Prostate gland (tissue), 2 donors: ENCODE measurements around the gene NOD2. TPM values are rescaled to one million over a fixed set of nuclear protein-coding genes. Genes with fewer than 3 reads are reported as not detected.

Experiments used
- DNase-seq: peaks from one replicate; pipeline ENCODE4 v3.0.0-alpha.2; 2019; ENCODE audit warnings: low spot score
- H3K27ac ChIP-seq, 2 donors: fragments of 200-600 bp; sonication (generic); 2 replicates each; pipeline ENCODE4 v1.5.1; 2017 to 2019
- H3K27me3 ChIP-seq: fragments of 200-600 bp; sonication (generic); replicated peaks from 2 replicates; pipeline ENCODE4 v1.5.1; 2019; ENCODE audit not compliant: insufficient read depth
- H3K36me3 ChIP-seq, 2 donors: fragments of 200-600 bp; sonication (generic); 1 replicate in 1 of 2; 2 replicates in 1 of 2; pipeline versions ENCODE4 v1.5.1 to v1.8.1; 2017 to 2019
- H3K4me1 ChIP-seq: fragments of 200-600 bp; sonication (generic); replicated peaks from 2 replicates; pipeline ENCODE4 v1.5.1; 2019
- H3K4me3 ChIP-seq, 2 donors: fragments of 200-600 bp; sonication (generic); 2 replicates each; pipeline ENCODE4 v1.5.1; 2017 to 2019
- H3K9me3 ChIP-seq: fragments of 200-600 bp; sonication (generic); 2 replicates; pipeline ENCODE4 v1.5.1; 2017
- POLR2A ChIP-seq: fragments of 450-650 bp; IDR thresholded peaks from one replicate; pipeline ENCODE4 v1.6.1; 2016; ENCODE audit warnings: antibody characterized with exemption, mild to moderate bottlenecking
- POLR2AphosphoS5 ChIP-seq: sonication (generic); formaldehyde crosslinking; IDR thresholded peaks from one replicate; pipeline ENCODE4 v1.6.1; 2017; ENCODE audit warnings: antibody characterized with exemption
- WGBS: methylation state at CpG from one replicate; pipeline ENCODE4 v1.1.5; 2018; 5-methylcytosine and 5-hydroxymethylcytosine counted together
- intact Hi-C: fragments of 100-400 bp; cut with DNase I; formaldehyde crosslinking; loops from one replicate; pipeline ENCODE4 v1.14.2; 2022
- total RNA-seq, 2 donors: library from RNA; depleted of rRNA; stranded (reverse); fragments of >200 nt; gene quantifications; one replicate each; pipeline ENCODE4 v1.1.0, GENCODE V29; 2016
- TF ChIP-seq, protein P1 (sequence below), 4 experiments: fragments of 200-600 bp in 2 of 4; fragments of 450-650 bp in 2 of 4; sonication (generic) in 2 of 4; IDR thresholded peaks; 1 replicate in 3 of 4; 2 replicates in 1 of 4; pipeline ENCODE4 v1.5.1; 2016 to 2019; ENCODE audit warnings: antibody characterized with exemption in 4 of 4, mild to moderate bottlenecking in 2 of 4, moderate library complexity in 2 of 4

The NOD2 gene
- total RNA-seq, 2 donors from 2014 or later = 2.8 to 5.6 TPM

GRCh38 chr16:50651835-50652438 is 41.5 kb upstream of the NOD2 start:
- Histone ChIP-seq H3K27ac (no peak overlapping the region), H3K36me3 (no peaks in the 10 kb centered on the region), H3K27me3 (no peaks in the 10 kb centered on the region), H3K4me1 (no peaks in the 10 kb centered on the region), H3K9me3 (no peaks in the 10 kb centered on the region), H3K4me3 (no peak overlapping the region)
- no peak for DNase-seq
- TF ChIP-seq POLR2A (no peak), POLR2AphosphoS5 (no peak)
- TF ChIP-seq, protein P1, sequence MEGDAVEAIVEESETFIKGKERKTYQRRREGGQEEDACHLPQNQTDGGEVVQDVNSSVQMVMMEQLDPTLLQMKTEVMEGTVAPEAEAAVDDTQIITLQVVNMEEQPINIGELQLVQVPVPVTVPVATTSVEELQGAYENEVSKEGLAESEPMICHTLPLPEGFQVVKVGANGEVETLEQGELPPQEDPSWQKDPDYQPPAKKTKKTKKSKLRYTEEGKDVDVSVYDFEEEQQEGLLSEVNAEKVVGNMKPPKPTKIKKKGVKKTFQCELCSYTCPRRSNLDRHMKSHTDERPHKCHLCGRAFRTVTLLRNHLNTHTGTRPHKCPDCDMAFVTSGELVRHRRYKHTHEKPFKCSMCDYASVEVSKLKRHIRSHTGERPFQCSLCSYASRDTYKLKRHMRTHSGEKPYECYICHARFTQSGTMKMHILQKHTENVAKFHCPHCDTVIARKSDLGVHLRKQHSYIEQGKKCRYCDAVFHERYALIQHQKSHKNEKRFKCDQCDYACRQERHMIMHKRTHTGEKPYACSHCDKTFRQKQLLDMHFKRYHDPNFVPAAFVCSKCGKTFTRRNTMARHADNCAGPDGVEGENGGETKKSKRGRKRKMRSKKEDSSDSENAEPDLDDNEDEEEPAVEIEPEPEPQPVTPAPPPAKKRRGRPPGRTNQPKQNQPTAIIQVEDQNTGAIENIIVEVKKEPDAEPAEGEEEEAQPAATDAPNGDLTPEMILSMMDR (IDR thresholded peaks at IDR 0.05) = no peak
- WGBS = 93% methylated on average over 3 of the region's 3 CpGs
- intact Hi-C loops = no loop called here

- Histone ChIP-seq H3K9me3 (no peaks in the 10 kb centered on the region), H3K4me3 (no peak overlapping the region), H3K27ac (no peak overlapping the region), H3K27me3 (no peaks in the 10 kb centered on the region), H3K36me3 (no peaks in the 10 kb centered on the region), H3K4me1 (no peaks in the 10 kb centered on the region)
- 66% methylated on average over 14 of the region's 14 CpGs for WGBS
- no peak for DNase-seq
- TF ChIP-seq POLR2A = no peak
- TF ChIP-seq POLR2AphosphoS5 = no peak
- TF ChIP-seq, protein P1 (IDR thresholded peaks at IDR 0.05) = no peak
- intact Hi-C loops = no loop called here
Measured at GRCh38 chr16:50652836-50653425, 40.5 kb upstream of the NOD2 start.

DNA sequence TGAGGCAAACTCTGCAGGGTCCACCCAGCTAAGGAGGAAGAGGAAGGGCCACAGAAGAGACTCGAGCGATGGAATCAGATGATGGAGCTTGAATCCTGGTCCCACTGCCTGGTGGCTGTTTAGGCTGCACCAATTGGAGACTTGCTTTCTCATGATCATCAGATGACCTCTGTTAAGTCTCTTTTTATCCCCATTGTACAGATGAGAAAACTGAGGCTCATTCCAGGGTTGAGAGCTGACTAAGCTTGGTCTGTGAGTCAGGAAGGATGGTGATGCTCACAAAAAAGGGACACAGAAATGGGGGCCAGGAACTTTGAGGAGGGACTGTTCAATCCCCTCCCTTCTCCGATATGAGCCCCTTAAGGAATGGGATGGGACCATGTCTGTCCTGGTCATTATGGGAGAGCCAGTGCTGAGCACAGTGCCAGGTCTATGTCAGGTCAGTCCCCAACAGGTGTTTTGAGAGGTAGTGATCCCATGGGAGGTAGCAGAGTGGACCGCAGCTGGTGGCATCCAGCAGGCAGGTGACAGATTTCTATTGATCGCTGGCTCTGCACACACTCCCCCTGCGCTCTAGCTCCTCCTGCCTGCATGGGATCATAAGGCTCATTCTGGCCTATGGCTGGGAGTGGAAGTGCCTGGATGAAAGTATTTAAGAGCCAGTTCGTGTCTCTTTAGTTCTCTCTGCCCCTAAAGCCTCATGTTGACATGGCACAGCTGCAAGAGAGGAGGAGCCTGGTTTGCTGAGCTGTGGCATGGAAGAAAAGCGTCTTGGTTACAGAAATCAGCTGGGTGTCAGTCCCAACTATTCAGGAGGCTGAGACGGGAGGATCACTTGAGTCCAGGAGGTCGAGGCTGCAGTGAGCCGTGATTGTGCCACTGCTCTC is 39.5 kb upstream of the NOD2 start:
- Histone ChIP-seq H3K27me3 (no peaks in the 10 kb centered on the region), H3K27ac (no peak overlapping the region), H3K4me3 (no peak overlapping the region), H3K4me1 (no peaks in the 10 kb centered on the region), H3K36me3 (no peaks in the 10 kb centered on the region), H3K9me3 (no peaks in the 10 kb centered on the region)
- DNase-seq = no peak
- 77% methylated on average over 11 of the region's 11 CpGs for WGBS
- TF ChIP-seq POLR2A (no peak), POLR2AphosphoS5 (no peak)
- TF ChIP-seq, protein P1 (IDR thresholded peaks at IDR 0.05) = no peak
- intact Hi-C loops = no loop called here

GRCh38 chr16:50655558-50656055 is 37.8 kb upstream of the NOD2 start:
- intact Hi-C loops = no loop called here
- WGBS = 94% methylated on average over 3 of the region's 3 CpGs
- no peak for TF ChIP-seq POLR2A
- TF ChIP-seq, protein P1 (IDR thresholded peaks at IDR 0.05) = no peak
- no peak for TF ChIP-seq POLR2AphosphoS5

More at GRCh38 chr16:50655558-50656055, 37.8 kb upstream of the NOD2 start:
- H3K4me1 ChIP-seq = no peaks in the 10 kb centered on the region
- no peaks in the 10 kb centered on the region for H3K36me3 ChIP-seq
- no peaks in the 10 kb centered on the region for H3K9me3 ChIP-seq
- no peak overlapping the region for H3K27ac ChIP-seq
- H3K4me3 ChIP-seq = no peak overlapping the region
- no peak for DNase-seq
- no peaks in the 10 kb centered on the region for H3K27me3 ChIP-seq
